ENCODE data around the gene NALCN. TPM values are rescaled to one million over a fixed set of nuclear protein-coding genes. Genes with fewer than 3 reads are reported as not detected.

Gene NALCN
- total RNA-seq, 2 donors from 2014 or later, result 1.6 to 4.6 TPM

GRCh38 chr13:101408154-101408553 lies 8.2 kb downstream of the NALCN start:
- no peaks in the 10 kb centered on the region for H3K27me3 ChIP-seq
- H3K4me3 ChIP-seq, result no peak overlapping the region
- no peak overlapping the region for H3K27ac ChIP-seq
- H3K4me1 ChIP-seq, result no peaks in the 10 kb centered on the region
- ATAC-seq, result no peak
- H3K9me3 ChIP-seq, result no peaks in the 10 kb centered on the region
- TF ChIP-seq CTCF (IDR thresholded peaks at IDR 0.05) (no peak), POLR2A (IDR thresholded peaks at IDR 0.05) (no peak)
- DNase-seq, result no peak
- intact Hi-C loops (cut with DNase I), result no loop called here
- no peaks in the 10 kb centered on the region for H3K36me3 ChIP-seq (replicated peaks in 1 of 2; ENCODE audit: insufficient read depth in 1 of 2, low read depth in 2 of 2)
- WGBS, 2 donors, result 84 to 85% methylated on average over 9 of the region's 9 CpGs

- ATAC-seq (no peak), DNase-seq (no peak)
- no peak overlapping the region for H3K4me3 ChIP-seq
- no peaks in the 10 kb centered on the region for H3K4me1 ChIP-seq
- no peaks in the 10 kb centered on the region for H3K36me3 ChIP-seq (replicated peaks in 1 of 2; ENCODE audit: insufficient read depth in 1 of 2, low read depth in 2 of 2)
- H3K9me3 ChIP-seq, result no peaks in the 10 kb centered on the region
- 80 to 92% methylated on average over 1 of the region's 1 CpG for WGBS, 2 donors
- H3K27ac ChIP-seq, result no peak overlapping the region
- TF ChIP-seq POLR2A (IDR thresholded peaks at IDR 0.05) (no peak), CTCF (IDR thresholded peaks at IDR 0.05) (no peak)
- intact Hi-C loops (cut with DNase I), result no loop called here
- H3K27me3 ChIP-seq, result no peaks in the 10 kb centered on the region
Measured at GRCh38 chr13:101406791-101407190, 9.5 kb downstream of the NALCN start.

- intact Hi-C loops (cut with DNase I), result no loop called here
- Histone ChIP-seq H3K9me3 (no peaks in the 10 kb centered on the region), H3K36me3 (replicated peaks in 1 of 2; ENCODE audit: insufficient read depth in 1 of 2, low read depth in 2 of 2) (no peaks in the 10 kb centered on the region), H3K4me3 (no peak overlapping the region), H3K27me3 (no peaks in the 10 kb centered on the region), H3K4me1 (no peaks in the 10 kb centered on the region), H3K27ac (no peak overlapping the region)
- DNase-seq, result no peak
- no peak for ATAC-seq
- TF ChIP-seq POLR2A (IDR thresholded peaks at IDR 0.05) (no peak), CTCF (IDR thresholded peaks at IDR 0.05) (no peak)
- 92 to 93% methylated on average over 1 of the region's 1 CpG for WGBS, 2 donors
Measured at GRCh38 chr13:101401196-101401595, 15.1 kb downstream of the NALCN start.

GRCh38 chr13:101399365-101399764 lies 16.9 kb downstream of the NALCN start:
- TF ChIP-seq CTCF (IDR thresholded peaks at IDR 0.05) (no peak), POLR2A (IDR thresholded peaks at IDR 0.05) (no peak)
- intact Hi-C loops (cut with DNase I), result no loop called here
- Histone ChIP-seq H3K4me1 (no peaks in the 10 kb centered on the region), H3K36me3 (replicated peaks in 1 of 2; ENCODE audit: insufficient read depth in 1 of 2, low read depth in 2 of 2) (no peaks in the 10 kb centered on the region), H3K27ac (no peak overlapping the region), H3K4me3 (no peak overlapping the region), H3K27me3 (no peaks in the 10 kb centered on the region), H3K9me3 (no peaks in the 10 kb centered on the region)
- WGBS, 2 donors, result 80% methylated on average over 2 of the region's 2 CpGs
- DNase-seq, result no peak
- ATAC-seq, result no peak

GRCh38 chr13:101398920-101399319 lies 17.4 kb downstream of the NALCN start:
- DNase-seq (no peak), ATAC-seq (no peak)
- H3K27ac ChIP-seq, result no peak overlapping the region
- no peaks in the 10 kb centered on the region for H3K9me3 ChIP-seq
- H3K36me3 ChIP-seq (replicated peaks in 1 of 2; ENCODE audit: insufficient read depth in 1 of 2, low read depth in 2 of 2), result no peaks in the 10 kb centered on the region
- H3K4me1 ChIP-seq, result no peaks in the 10 kb centered on the region
- 90 to 96% methylated on average over 2 of the region's 2 CpGs for WGBS, 2 donors
- no peak overlapping the region for H3K4me3 ChIP-seq
- TF ChIP-seq CTCF (IDR thresholded peaks at IDR 0.05) (no peak), POLR2A (IDR thresholded peaks at IDR 0.05) (no peak)
- no peaks in the 10 kb centered on the region for H3K27me3 ChIP-seq
- intact Hi-C loops (cut with DNase I), result no loop called here

Measured in body of pancreas (tissue), 4 donors.